ENCODE measurements around the gene BDH1. TPM values are rescaled to one million over a fixed set of nuclear protein-coding genes. Genes with fewer than 3 reads are reported as not detected.

BDH1 gene
- total RNA-seq, 1 donor from 2014 or later: 40.9 TPM

DNA sequence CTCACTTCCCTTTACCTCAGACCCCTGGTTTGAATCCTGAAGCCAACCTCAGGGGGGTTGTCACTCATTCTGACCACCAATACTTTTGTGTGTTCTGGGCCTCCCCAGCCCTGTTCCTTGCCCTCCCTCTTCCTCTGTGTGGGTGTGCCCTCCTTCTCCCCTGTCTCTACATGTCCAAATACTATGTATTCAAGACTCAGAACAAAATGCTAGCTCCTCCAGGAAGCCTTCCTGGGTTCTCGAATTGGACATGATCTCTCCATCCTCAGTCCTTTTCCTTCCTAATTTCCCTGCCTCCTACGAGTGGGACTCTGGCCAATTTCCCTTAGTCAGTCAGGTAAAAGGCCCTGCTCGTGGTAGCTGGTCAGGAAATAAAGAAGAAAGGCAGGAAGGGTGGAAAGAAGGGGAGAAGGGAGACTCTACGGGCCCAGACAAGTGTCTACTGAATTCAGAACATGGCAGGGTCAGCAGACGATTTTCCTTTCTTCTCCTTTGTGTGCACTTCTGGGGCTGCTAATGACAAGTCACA is 79.7 kb downstream of the BDH1 start:
- Mint-ChIP-seq H3K4me3 (no peak overlapping the region), H3K27me3 (peaks cover 19% of the 10 kb centered on the region), H3K36me3 (ENCODE audit: low read depth) (no peaks in the 10 kb centered on the region), H3K4me1 (no peaks in the 10 kb centered on the region), H3K27ac (no peak overlapping the region), H3K9me3 (no peaks in the 10 kb centered on the region)
- ATAC-seq (ENCODE audit: low read depth): no peak
- TF ChIP-seq, protein P1, sequence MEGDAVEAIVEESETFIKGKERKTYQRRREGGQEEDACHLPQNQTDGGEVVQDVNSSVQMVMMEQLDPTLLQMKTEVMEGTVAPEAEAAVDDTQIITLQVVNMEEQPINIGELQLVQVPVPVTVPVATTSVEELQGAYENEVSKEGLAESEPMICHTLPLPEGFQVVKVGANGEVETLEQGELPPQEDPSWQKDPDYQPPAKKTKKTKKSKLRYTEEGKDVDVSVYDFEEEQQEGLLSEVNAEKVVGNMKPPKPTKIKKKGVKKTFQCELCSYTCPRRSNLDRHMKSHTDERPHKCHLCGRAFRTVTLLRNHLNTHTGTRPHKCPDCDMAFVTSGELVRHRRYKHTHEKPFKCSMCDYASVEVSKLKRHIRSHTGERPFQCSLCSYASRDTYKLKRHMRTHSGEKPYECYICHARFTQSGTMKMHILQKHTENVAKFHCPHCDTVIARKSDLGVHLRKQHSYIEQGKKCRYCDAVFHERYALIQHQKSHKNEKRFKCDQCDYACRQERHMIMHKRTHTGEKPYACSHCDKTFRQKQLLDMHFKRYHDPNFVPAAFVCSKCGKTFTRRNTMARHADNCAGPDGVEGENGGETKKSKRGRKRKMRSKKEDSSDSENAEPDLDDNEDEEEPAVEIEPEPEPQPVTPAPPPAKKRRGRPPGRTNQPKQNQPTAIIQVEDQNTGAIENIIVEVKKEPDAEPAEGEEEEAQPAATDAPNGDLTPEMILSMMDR (IDR thresholded peaks at IDR 0.05): no peak
- ChIA-PET CTCF (no interaction called here), POLR2A (no interaction called here)
- no peak for DNase-seq
- intact Hi-C loops (cut with micrococcal nuclease): no loop called here

DNA sequence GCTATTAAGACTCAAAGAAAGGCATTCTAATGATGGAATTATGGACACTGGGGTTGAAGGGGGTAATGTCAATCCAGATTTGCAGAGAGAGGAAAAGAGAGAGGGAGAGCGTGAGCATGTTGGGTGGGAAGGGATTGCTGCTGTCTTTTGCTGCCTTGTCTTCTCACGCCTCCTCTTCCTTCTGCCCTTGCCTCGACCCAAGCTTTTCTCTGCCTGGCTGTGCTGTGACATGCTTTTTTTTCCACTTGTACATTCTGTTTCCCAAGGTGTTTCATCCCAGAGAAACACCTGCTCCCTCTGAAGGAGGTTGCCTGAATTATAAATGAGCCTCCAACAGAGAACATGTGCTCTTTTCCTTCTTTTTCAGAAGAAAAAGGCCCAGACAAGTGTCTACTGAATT is 80.3 kb downstream of the BDH1 start:
- Mint-ChIP-seq H3K4me1 (no peaks in the 10 kb centered on the region), H3K27me3 (peaks cover 19% of the 10 kb centered on the region), H3K36me3 (ENCODE audit: low read depth) (no peaks in the 10 kb centered on the region), H3K9me3 (no peaks in the 10 kb centered on the region), H3K27ac (no peak overlapping the region), H3K4me3 (no peak overlapping the region)
- TF ChIP-seq, protein P1 (IDR thresholded peaks at IDR 0.05): no peak
- intact Hi-C loops (cut with micrococcal nuclease): no loop called here
- no peak for ATAC-seq (ENCODE audit: low read depth)
- CTCF ChIA-PET: no interaction called here
- POLR2A ChIA-PET: no interaction called here
- no peak for DNase-seq

DNA sequence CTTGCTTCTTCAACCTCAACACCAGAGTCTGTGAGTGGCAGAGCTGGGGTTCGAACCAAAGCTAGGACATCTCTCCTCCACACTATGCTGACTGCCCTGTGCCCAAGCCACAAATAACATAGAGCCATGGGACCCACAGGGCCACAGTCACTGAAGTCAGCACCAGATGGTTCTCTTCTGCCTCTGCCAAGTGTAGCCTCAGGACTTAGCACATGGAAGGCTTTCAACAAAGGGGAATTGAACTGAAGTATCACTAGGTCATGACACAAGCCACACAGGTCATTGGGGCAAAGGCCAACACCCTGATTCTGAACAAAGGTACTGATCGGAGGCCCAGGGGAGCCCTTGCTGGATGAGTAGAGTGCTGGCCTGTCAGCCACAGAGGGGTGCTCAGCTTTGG is 83.6 kb downstream of the BDH1 start:
- no peaks in the 10 kb centered on the region for H3K9me3 Mint-ChIP-seq
- H3K36me3 Mint-ChIP-seq (ENCODE audit: low read depth): no peaks in the 10 kb centered on the region
- no peak for DNase-seq
- no peaks in the 10 kb centered on the region for H3K4me1 Mint-ChIP-seq
- CTCF ChIA-PET: no interaction called here
- TF ChIP-seq, protein P1 (IDR thresholded peaks at IDR 0.05): no peak
- no peak for ATAC-seq (ENCODE audit: low read depth)
- intact Hi-C loops (cut with micrococcal nuclease): no loop called here
- H3K4me3 Mint-ChIP-seq: no peak overlapping the region
- H3K27me3 Mint-ChIP-seq: peaks cover 24% of the 10 kb centered on the region
- POLR2A ChIA-PET: interaction anchor here (0.5 kb wide), 1 partner anchor 8 kb away, joined by 3 read pairs; no protein-coding TSS in a partner anchor
- H3K27ac Mint-ChIP-seq: no peak overlapping the region

DNA sequence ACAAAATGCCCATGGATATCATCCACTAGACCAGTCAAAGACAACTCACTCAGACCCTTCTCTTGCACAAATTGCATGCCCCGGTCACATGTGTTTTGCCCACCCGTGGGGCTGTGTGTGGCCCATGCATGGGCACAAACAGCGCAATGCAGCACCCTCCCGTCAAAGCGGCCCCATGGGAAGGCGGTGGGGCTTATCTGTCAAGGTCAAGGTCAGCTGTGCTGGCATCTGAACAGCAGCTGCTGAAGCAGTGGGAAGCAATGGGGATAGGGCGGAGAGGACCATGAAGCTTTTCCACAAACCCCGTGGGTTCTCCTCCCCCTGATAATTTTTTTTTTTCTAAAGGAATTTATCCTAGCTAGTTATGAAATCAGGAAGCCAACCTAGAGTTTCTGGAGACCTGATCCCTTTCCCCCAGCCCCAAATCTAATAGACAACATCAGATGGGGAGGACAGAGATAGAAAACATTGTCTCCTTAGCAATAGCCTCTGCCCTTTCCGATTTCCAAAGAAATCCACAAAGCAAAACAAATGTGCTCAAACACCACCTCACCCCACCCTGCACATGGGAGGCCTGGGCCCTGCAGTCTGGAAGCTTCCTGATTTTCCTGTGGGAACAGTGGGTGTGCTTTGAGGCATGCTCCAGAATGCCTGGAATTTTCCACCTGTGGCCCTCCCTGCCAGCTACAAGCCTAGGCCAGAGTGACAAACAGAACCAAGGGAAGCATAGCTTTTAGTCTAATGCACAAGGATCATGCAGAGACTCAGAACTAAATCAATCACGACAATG is 84.4 kb downstream of the BDH1 start:
- no peaks in the 10 kb centered on the region for H3K9me3 Mint-ChIP-seq
- intact Hi-C loops (cut with micrococcal nuclease): no loop called here
- TF ChIP-seq, protein P1 (IDR thresholded peaks at IDR 0.05): no peak
- DNase-seq (no peak), ATAC-seq (ENCODE audit: low read depth) (no peak)
- ChIA-PET POLR2A (no interaction called here), CTCF (no interaction called here)
- no peaks in the 10 kb centered on the region for H3K4me1 Mint-ChIP-seq
- H3K27ac Mint-ChIP-seq: no peak overlapping the region
- no peak overlapping the region for H3K4me3 Mint-ChIP-seq
- H3K27me3 Mint-ChIP-seq: peaks cover 24% of the 10 kb centered on the region
- H3K36me3 Mint-ChIP-seq (ENCODE audit: low read depth): no peaks in the 10 kb centered on the region

DNA sequence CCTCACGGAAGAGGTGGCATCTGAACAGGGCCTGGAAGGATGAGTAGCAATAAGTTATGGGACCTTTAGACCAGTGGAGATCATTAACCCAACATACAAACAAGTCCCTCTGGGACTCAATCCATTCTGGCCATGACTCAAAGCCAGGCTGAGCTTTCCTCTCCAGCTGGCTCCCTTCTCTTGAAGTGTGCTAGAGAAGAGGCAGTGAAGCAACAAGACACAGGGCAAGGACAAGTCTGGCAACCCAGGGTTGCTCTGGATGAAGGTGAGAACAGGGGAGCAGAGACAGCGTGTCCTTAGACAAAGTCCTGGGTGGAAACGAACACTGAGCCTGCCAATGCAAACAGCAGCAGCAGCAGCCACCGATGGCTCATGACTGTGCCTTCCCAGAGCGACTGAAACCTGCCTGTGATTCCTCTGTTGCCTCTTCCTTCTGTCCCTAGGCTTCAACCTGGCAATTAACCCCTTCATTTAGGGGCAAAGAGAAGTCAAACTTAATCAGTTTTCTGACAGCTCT is 86.8 kb downstream of the BDH1 start:
- CTCF ChIA-PET: no interaction called here
- intact Hi-C loops (cut with micrococcal nuclease): no loop called here
- H3K27me3 Mint-ChIP-seq: peaks cover 33% of the 10 kb centered on the region

More for the DNA sequence above, 86.8 kb downstream of the BDH1 start:
- H3K4me3 Mint-ChIP-seq: no peak overlapping the region
- POLR2A ChIA-PET: no interaction called here
- H3K9me3 Mint-ChIP-seq: no peaks in the 10 kb centered on the region
- DNase-seq (no peak), ATAC-seq (ENCODE audit: low read depth) (no peak)
- H3K36me3 Mint-ChIP-seq (ENCODE audit: low read depth): no peaks in the 10 kb centered on the region
- TF ChIP-seq, protein P1 (IDR thresholded peaks at IDR 0.05): no peak
- H3K4me1 Mint-ChIP-seq: no peaks in the 10 kb centered on the region
- H3K27ac Mint-ChIP-seq: no peak overlapping the region

Data from activated B cell treated with CpG ODN at 0.5 μM for 24 hours (primary cell).